HCT116 (cell line): ENCODE results near the gene ATAD5. TPM values are rescaled to one million over a fixed set of nuclear protein-coding genes. Genes with fewer than 3 reads are reported as not detected.

Experiments
- ATAC-seq: fragments of 200-7000 bp; cut with Tn5 transposase; 2 replicates; pipeline ENCODE4 v1.9.1; 2020; ENCODE audit warnings: mild to moderate bottlenecking, moderate library complexity
- BruUV-seq: library from RNA; stranded (reverse); fragments of 400-500 nt; replicated peaks from 2 replicates; lab custom pipeline; 2021; lab: Mats Ljungman, UMichigan
- CTCF ChIA-PET: fragments of 300-600 bp; sonication (Branson Sonifier 250); formaldehyde crosslinking; loops from one replicate; lab custom pipeline; 2021; ENCODE audit warnings: antibody characterized with exemption; lab: Charles Lee
- POLR2A ChIA-PET: fragments of 300-600, 350-600 bp; sonication (Branson Sonifier 250); formaldehyde crosslinking; loops from one replicate; lab custom pipeline; 2021; ENCODE audit warnings: antibody characterized with exemption; lab: Charles Lee
- RAD21 ChIA-PET, 2 experiments: fragments of 300-600 bp; sonication (Branson Sonifier 250); formaldehyde crosslinking; loops; one replicate each; lab custom pipeline; 2023; ENCODE audit warnings: low total read pairs in 2 of 2; ENCODE audit not compliant: uncharacterized antibody in 2 of 2, unreplicated experiment in 2 of 2, low non-redundant PET in 1 of 2; lab: Charles Lee
- DNase-seq: peaks from one replicate; pipeline ENCODE4 v3.0.0-alpha.2; 2010; ENCODE audit warnings: low read depth, low spot score
- H2AFZ ChIP-seq: fragments of 200-600 bp; shearing (Covaris generic), sonication (generic); 2 replicates; pipeline ENCODE4 v1.6.1; 2017; ENCODE audit warnings: low read depth, mixed run types, mixed read lengths, antibody characterized with exemption, low read length; ENCODE audit not compliant: poor library complexity, severe bottlenecking
- H3K27ac ChIP-seq: 2 replicates; pipeline ENCODE4 v1.5.1; 2012; ENCODE audit warnings: low read depth, low read length
- H3K27me3 ChIP-seq: fragments of 200-600 bp; sonication (generic); 2 replicates; pipeline ENCODE4 v1.6.1; 2016; ENCODE audit warnings: mixed run types, low read length, mixed read lengths; ENCODE audit not compliant: insufficient read depth
- H3K36me3 ChIP-seq, 2 experiments: fragments of 200-500 bp in 1 of 2; fragments of 200-600 bp in 1 of 2; sonication (Bioruptor generic) in 1 of 2; sonication (generic) in 1 of 2; 2 replicates each; pipeline versions ENCODE4 v1.5.1 to v1.6.1; 2014 to 2016; ENCODE audit warnings: low read length in 2 of 2, inconsistent platforms in 1 of 2, mixed read lengths in 1 of 2, mixed run types in 1 of 2; ENCODE audit not compliant: insufficient read depth in 2 of 2, control insufficient read depth in 1 of 2
- H3K4me1 ChIP-seq, 2 experiments: fragments of 200-600 bp in 1 of 2; sonication (generic) in 1 of 2; 2 replicates each; pipeline versions ENCODE4 v1.5.1 to v1.6.1; 2012 to 2017; ENCODE audit warnings: low read length in 2 of 2, inconsistent platforms in 1 of 2, mild to moderate bottlenecking in 1 of 2, mixed read lengths in 1 of 2, mixed run types in 1 of 2, moderate library complexity in 1 of 2; ENCODE audit not compliant: insufficient read depth in 2 of 2, control insufficient read depth in 1 of 2
- H3K4me2 ChIP-seq: fragments of 200-600 bp; sonication (generic); 2 replicates; pipeline ENCODE4 v1.6.1; 2017; ENCODE audit warnings: mixed run types, low read length, mixed read lengths
- H3K4me3 ChIP-seq, 2 experiments: fragments of 200-600 bp in 1 of 2; sonication (generic) in 1 of 2; replicated peaks in 1 of 2; 2 replicates each; pipeline ENCODE4 v1.5.1; 2011 to 2016; ENCODE audit warnings: low read length in 2 of 2, control low read depth in 1 of 2, low read depth in 1 of 2, mild to moderate bottlenecking in 1 of 2, mixed read lengths in 1 of 2, mixed run types in 1 of 2
- H3K79me2 ChIP-seq: fragments of 200-600 bp; sonication (generic); 2 replicates; pipeline ENCODE4 v1.6.1; 2017; ENCODE audit warnings: mild to moderate bottlenecking, mixed run types, low read length, moderate library complexity, mixed read lengths; ENCODE audit not compliant: insufficient read depth
- H3K9ac ChIP-seq: fragments of 200-600 bp; sonication (generic); 2 replicates; pipeline ENCODE4 v1.6.1; 2016; ENCODE audit warnings: low read length, mixed read lengths
- H3K9me2 ChIP-seq: fragments of 200-600 bp; sonication (generic), shearing (Covaris generic); 2 replicates; pipeline ENCODE4 v1.6.1; 2017; ENCODE audit warnings: mixed run types, mild to moderate bottlenecking, moderate library complexity; ENCODE audit not compliant: insufficient read depth
- H3K9me3 ChIP-seq, 2 experiments: fragments of 200-500 bp in 1 of 2; fragments of 200-600 bp in 1 of 2; sonication (Bioruptor generic) in 1 of 2; sonication (generic) in 1 of 2; 2 replicates each; pipeline ENCODE4 v1.6.1; 2014 to 2017; ENCODE audit warnings: low read length in 2 of 2, mixed read lengths in 2 of 2, inconsistent platforms in 1 of 2, low read depth in 1 of 2, mild to moderate bottlenecking in 1 of 2, mixed run types in 1 of 2, moderate library complexity in 1 of 2; ENCODE audit not compliant: control insufficient read depth in 1 of 2, insufficient read depth in 1 of 2
- H4K20me1 ChIP-seq: fragments of 200-600 bp; sonication (generic), shearing (Covaris generic); 2 replicates; pipeline ENCODE4 v1.6.1; 2017; ENCODE audit warnings: mixed run types, mild to moderate bottlenecking, moderate library complexity; ENCODE audit not compliant: insufficient read depth
- CBX3 ChIP-seq: IDR thresholded peaks from 2 replicates; pipeline ENCODE4 v1.6.1; 2012; ENCODE audit warnings: low read depth
- CEBPB ChIP-seq: IDR thresholded peaks from 2 replicates; pipeline ENCODE4 v1.6.1; 2012; ENCODE audit warnings: low read depth
- EGR1 ChIP-seq: IDR thresholded peaks from 2 replicates; pipeline ENCODE4 v1.6.1; 2012; ENCODE audit warnings: low read depth
- ELF1 ChIP-seq: IDR thresholded peaks from 2 replicates; pipeline ENCODE4 v1.6.1; 2012; ENCODE audit warnings: low read depth, borderline replicate concordance
- EZH2phosphoT487 ChIP-seq: fragments of 200-600 bp; IDR thresholded peaks from 2 replicates; pipeline ENCODE4 v1.6.1; 2018; ENCODE audit warnings: antibody characterized with exemption, borderline replicate concordance
- POLR2A ChIP-seq: IDR thresholded peaks from 2 replicates; pipeline ENCODE4 v1.7.0; 2011; ENCODE audit warnings: borderline replicate concordance; ENCODE audit not compliant: insufficient read depth, insufficient read length; ENCODE audit errors: extremely low read depth
- POLR2AphosphoS5 ChIP-seq: IDR thresholded peaks from 2 replicates; pipeline ENCODE4 v1.6.1; 2011; ENCODE audit warnings: mild to moderate bottlenecking, low read depth, low read length, moderate library complexity
- RAD21 ChIP-seq: IDR thresholded peaks from 2 replicates; pipeline ENCODE4 v1.6.1; 2012; ENCODE audit warnings: low read depth, mild to moderate bottlenecking
- REST ChIP-seq: IDR thresholded peaks from 2 replicates; pipeline ENCODE4 v1.6.1; 2012; ENCODE audit warnings: low read depth
- SIN3A ChIP-seq: IDR thresholded peaks from 2 replicates; pipeline ENCODE4 v1.6.1; 2012; ENCODE audit warnings: low read depth
- SRF ChIP-seq: IDR thresholded peaks from 2 replicates; pipeline ENCODE4 v1.6.1; 2012; ENCODE audit warnings: low read depth
- TCF7L2 ChIP-seq: IDR thresholded peaks from 2 replicates; pipeline ENCODE4 v1.7.0; 2011; ENCODE audit warnings: borderline replicate concordance, inconsistent platforms; ENCODE audit not compliant: insufficient read depth, insufficient read length; ENCODE audit errors: extremely low read depth
- YY1 ChIP-seq: IDR thresholded peaks from 2 replicates; pipeline ENCODE4 v1.6.1; 2011; ENCODE audit warnings: low read length, low read depth, moderate library complexity, mild to moderate bottlenecking; ENCODE audit not compliant: insufficient replicate concordance; ENCODE audit errors: extremely low read depth
- ZBTB33 ChIP-seq: IDR thresholded peaks from 2 replicates; pipeline ENCODE4 v1.6.1; 2011; ENCODE audit warnings: mild to moderate bottlenecking, low read length, moderate library complexity; ENCODE audit not compliant: insufficient replicate concordance; ENCODE audit errors: extremely low read depth
- ZFX ChIP-seq: fragments of 450-650 bp; IDR thresholded peaks from 2 replicates; pipeline ENCODE4 v1.6.1; 2017
- intact Hi-C: fragments of 100-400 bp; cut with micrococcal nuclease; formaldehyde crosslinking; loops from 2 replicates; pipeline ENCODE4 v1.10.0; 2022
- total RNA-seq: library from RNA; stranded (reverse); gene quantifications from one replicate; pipeline ENCODE4 v1.2.1, GENCODE V29; 2021; ENCODE audit not compliant: unreplicated experiment
- TF ChIP-seq, protein P1 (sequence below): IDR thresholded peaks from 2 replicates; pipeline ENCODE4 v1.6.1; 2012
- TF ChIP-seq, protein P2 (sequence below), 3 experiments: fragments of 200-600 bp in 1 of 3; sonication (generic) in 1 of 3; IDR thresholded peaks in 2 of 3; conservative IDR thresholded peaks in 1 of 3; 2 replicates each; pipeline ENCODE4 v1.5.1; 2012 to 2017; ENCODE audit warnings: low read depth in 2 of 3, low read length in 2 of 3, antibody characterized with exemption in 1 of 3, borderline replicate concordance in 1 of 3, control low read depth in 1 of 3, mild to moderate bottlenecking in 1 of 3, mixed read lengths in 1 of 3, mixed run types in 1 of 3, moderate library complexity in 1 of 3; ENCODE audit not compliant: insufficient read depth in 1 of 3
- TF ChIP-seq, protein P3 (sequence below): IDR thresholded peaks from 2 replicates; pipeline ENCODE4 v1.6.1; 2012

ATAD5 gene
- total RNA-seq, 1 experiment from 2014 or later, result 9.5 TPM

DNA sequence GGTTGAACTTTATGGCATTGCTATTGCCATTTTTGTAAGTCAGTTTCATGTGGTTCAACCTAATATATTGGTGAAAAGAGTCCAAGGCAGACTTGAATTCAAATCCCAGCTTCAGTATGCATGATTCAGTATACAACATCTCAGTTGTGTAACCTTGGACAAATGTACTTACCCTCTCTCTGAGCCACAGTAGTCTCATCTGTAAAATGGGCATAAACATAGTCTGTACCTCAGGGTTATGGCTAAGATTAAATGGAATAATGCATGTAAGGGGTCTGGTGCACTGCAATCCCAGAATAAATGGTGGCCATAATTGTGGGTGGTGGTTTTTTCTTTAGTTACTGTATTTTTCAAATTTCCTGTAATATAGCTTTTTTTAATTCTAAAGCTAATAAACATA is 85.3 kb downstream of the ATAD5 start:
- H3K4me2 ChIP-seq, result no peak overlapping the region
- H4K20me1 ChIP-seq, result no peaks in the 10 kb centered on the region
- H3K79me2 ChIP-seq, result no peaks in the 10 kb centered on the region
- ChIA-PET RAD21 (interaction anchor here (0.6 to 0.7 kb wide), 2 partner anchors 7 to 127 kb away, joined by 3 read pairs; no protein-coding TSS in a partner anchor), POLR2A (no interaction called here), CTCF (no interaction called here)
- no peaks in the 10 kb centered on the region for H3K9me3 ChIP-seq
- no peak overlapping the region for H3K9ac ChIP-seq
- no peak overlapping the region for H3K4me3 ChIP-seq
- ATAC-seq (no peak), DNase-seq (no peak)
- peaks cover 5 to 18% of the 10 kb centered on the region in 2 experiments; a peak in 3 of 4 replicates for H3K4me1 ChIP-seq
- no TSS peak for BruUV-seq
- no peak overlapping the region for H2AFZ ChIP-seq
- H3K27me3 ChIP-seq, result no peaks in the 10 kb centered on the region
- no peaks in the 10 kb centered on the region for H3K36me3 ChIP-seq
- no peaks in the 10 kb centered on the region for H3K9me2 ChIP-seq
- no peak overlapping the region for H3K27ac ChIP-seq
- TF ChIP-seq ZFX, result no peak
- TF ChIP-seq, protein P1, sequence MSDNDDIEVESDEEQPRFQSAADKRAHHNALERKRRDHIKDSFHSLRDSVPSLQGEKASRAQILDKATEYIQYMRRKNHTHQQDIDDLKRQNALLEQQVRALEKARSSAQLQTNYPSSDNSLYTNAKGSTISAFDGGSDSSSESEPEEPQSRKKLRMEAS, result no peak
- TF ChIP-seq TCF7L2, result no peak
- no peak for TF ChIP-seq CEBPB
- TF ChIP-seq ELF1, result no peak
- no peak for TF ChIP-seq SRF
- no peak for TF ChIP-seq YY1
- TF ChIP-seq, protein P2, sequence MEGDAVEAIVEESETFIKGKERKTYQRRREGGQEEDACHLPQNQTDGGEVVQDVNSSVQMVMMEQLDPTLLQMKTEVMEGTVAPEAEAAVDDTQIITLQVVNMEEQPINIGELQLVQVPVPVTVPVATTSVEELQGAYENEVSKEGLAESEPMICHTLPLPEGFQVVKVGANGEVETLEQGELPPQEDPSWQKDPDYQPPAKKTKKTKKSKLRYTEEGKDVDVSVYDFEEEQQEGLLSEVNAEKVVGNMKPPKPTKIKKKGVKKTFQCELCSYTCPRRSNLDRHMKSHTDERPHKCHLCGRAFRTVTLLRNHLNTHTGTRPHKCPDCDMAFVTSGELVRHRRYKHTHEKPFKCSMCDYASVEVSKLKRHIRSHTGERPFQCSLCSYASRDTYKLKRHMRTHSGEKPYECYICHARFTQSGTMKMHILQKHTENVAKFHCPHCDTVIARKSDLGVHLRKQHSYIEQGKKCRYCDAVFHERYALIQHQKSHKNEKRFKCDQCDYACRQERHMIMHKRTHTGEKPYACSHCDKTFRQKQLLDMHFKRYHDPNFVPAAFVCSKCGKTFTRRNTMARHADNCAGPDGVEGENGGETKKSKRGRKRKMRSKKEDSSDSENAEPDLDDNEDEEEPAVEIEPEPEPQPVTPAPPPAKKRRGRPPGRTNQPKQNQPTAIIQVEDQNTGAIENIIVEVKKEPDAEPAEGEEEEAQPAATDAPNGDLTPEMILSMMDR (IDR thresholded peaks at IDR 0.05 in 2 of 3, conservative IDR thresholded peaks at IDR 0.05 in 1 of 3; ENCODE audit: borderline replicate concordance in 1 of 3, insufficient read depth in 1 of 3, low read depth in 2 of 3, low read length in 2 of 3), result no peak
- TF ChIP-seq POLR2AphosphoS5, result no peak
- no peak for TF ChIP-seq CBX3
- TF ChIP-seq ZBTB33, result no peak
- no peak for TF ChIP-seq POLR2A
- TF ChIP-seq REST, result no peak
- no peak for TF ChIP-seq SIN3A
- TF ChIP-seq EGR1, result no peak
- TF ChIP-seq EZH2phosphoT487, result no peak
- TF ChIP-seq, protein P3, sequence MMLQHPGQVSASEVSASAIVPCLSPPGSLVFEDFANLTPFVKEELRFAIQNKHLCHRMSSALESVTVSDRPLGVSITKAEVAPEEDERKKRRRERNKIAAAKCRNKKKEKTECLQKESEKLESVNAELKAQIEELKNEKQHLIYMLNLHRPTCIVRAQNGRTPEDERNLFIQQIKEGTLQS, result no peak
- TF ChIP-seq RAD21, result no peak
- intact Hi-C loops, result no loop called here
